NB4 (cell line): ENCODE results near the gene NRL.

ENCODE experiments used
- DNase-seq: peaks from one replicate; pipeline ENCODE4 v3.0.0; 2010; ENCODE audit warnings: low read depth
- H3K4me3 ChIP-seq: one replicate; pipeline ENCODE4 v1.5.1; 2011; ENCODE audit warnings: mild to moderate bottlenecking, low read depth, low read length, moderate library complexity
- MYC ChIP-seq: IDR thresholded peaks from 2 replicates; pipeline ENCODE4 v1.6.1; 2011; ENCODE audit warnings: low read depth, low read length
- POLR2A ChIP-seq: IDR thresholded peaks from 2 replicates; pipeline ENCODE4 v1.6.1; 2011; ENCODE audit warnings: mild to moderate bottlenecking; ENCODE audit not compliant: insufficient read length; ENCODE audit errors: extremely low read depth
- TF ChIP-seq, protein P1 (sequence below): IDR thresholded peaks from one replicate; pipeline ENCODE4 v1.5.1; 2012; ENCODE audit warnings: low read depth, low read length
- TF ChIP-seq, protein P2 (sequence below): IDR thresholded peaks from 2 replicates; pipeline ENCODE4 v1.6.1; 2011; ENCODE audit warnings: low read depth, low read length

NRL gene

DNA sequence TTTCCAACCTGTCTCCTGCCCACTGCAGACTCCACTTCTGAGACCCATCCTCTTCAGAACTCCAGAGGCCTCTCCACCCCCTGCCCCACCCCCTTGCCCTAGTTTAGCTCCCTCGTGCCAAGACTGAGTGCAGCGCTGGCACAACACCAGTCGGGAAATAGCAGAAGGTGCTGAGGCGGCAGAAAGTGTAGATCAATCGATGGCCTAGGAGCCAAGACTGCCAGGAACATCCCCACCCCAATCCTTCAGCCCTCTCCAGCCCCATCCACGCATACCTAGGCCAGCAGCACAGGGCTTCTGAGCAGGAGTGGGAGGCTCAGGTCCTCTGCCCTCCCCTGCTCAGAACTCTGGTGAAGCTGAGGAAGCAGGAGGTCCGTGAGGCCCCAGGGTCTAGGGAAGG, 42.3 kb downstream of the NRL start:
- no peak overlapping the region for H3K4me3 ChIP-seq
- no peak for DNase-seq
- TF ChIP-seq, protein P1, sequence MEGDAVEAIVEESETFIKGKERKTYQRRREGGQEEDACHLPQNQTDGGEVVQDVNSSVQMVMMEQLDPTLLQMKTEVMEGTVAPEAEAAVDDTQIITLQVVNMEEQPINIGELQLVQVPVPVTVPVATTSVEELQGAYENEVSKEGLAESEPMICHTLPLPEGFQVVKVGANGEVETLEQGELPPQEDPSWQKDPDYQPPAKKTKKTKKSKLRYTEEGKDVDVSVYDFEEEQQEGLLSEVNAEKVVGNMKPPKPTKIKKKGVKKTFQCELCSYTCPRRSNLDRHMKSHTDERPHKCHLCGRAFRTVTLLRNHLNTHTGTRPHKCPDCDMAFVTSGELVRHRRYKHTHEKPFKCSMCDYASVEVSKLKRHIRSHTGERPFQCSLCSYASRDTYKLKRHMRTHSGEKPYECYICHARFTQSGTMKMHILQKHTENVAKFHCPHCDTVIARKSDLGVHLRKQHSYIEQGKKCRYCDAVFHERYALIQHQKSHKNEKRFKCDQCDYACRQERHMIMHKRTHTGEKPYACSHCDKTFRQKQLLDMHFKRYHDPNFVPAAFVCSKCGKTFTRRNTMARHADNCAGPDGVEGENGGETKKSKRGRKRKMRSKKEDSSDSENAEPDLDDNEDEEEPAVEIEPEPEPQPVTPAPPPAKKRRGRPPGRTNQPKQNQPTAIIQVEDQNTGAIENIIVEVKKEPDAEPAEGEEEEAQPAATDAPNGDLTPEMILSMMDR = no peak
- TF ChIP-seq MYC (no peak), POLR2A (no peak)
- TF ChIP-seq, protein P2, sequence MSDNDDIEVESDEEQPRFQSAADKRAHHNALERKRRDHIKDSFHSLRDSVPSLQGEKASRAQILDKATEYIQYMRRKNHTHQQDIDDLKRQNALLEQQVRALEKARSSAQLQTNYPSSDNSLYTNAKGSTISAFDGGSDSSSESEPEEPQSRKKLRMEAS = no peak

DNA sequence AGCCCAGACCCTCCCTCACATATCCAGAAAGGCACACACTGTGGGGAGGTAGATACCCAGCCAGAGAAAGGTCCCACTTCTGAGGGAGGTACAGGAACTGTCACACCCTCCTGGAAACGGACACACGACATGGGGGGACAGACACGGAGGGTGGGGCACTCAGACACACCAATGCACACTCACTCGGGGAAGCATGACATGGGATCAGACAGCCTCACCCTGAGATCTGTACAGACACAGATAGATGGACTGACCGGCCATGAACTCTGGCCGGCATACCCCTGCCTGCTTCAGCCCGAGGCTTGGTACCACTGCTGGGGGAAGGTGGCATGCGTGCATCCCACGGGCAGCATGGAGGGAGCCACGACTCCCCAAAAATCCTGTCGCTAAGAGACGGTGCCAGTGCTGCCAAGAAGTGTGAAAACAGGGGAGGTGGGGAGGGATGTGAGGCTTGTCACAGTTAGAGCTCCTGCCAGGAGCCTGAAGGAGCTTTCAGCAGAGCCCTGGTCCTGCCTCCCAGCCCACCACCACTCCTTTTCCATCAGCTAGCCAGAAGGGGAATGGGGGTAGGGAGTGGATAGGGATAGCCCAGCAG, 42.8 kb downstream of the NRL start:
- no peak for DNase-seq
- TF ChIP-seq, protein P2 = no peak
- TF ChIP-seq POLR2A = no peak
- TF ChIP-seq, protein P1 = no peak
- no peak for TF ChIP-seq MYC

DNA sequence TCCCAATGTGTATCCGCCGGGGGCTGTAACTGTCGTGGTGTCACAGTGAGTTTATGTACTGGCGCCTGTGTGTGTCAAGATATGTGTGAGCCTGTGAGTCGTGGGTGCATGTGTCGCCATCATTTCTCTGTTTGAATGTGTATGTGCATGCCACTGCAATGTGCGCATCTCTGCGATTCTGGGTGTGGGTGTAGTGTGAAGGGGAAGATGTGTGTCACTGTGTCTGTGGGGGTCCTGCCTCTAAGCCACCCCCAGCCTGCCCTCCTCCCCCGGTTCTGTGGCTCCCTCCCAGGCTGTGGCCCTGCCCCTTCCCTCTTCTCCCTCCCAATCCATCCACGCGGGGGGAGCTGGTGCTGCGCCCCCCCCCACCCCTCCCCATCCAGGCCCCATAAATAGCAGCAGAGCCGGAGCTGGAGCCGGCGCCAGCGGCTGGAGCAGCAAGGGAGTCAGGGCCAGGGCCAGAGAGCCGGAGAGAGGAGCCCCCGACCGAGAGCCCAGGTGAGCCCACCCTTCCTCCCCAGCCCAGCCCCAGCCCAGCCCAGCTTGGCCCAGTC, 43.5 kb downstream of the NRL start, which contains the start of gene CPNE6:
Gene CPNE6 (plus strand): TSS at position 419 of the 554 bp plus-strand sequence. CDS start 1,375 bp downstream, outside the sequence.
- DNase-seq = peak; percentile 32
- no peak for TF ChIP-seq POLR2A
- TF ChIP-seq, protein P2 = no peak
- TF ChIP-seq, protein P1 = no peak
- no peak within 1 kb of the TSS for H3K4me3 ChIP-seq

More for the DNA sequence above, 42.8 kb downstream of the NRL start:
- H3K4me3 ChIP-seq = no peak overlapping the region

DNA sequence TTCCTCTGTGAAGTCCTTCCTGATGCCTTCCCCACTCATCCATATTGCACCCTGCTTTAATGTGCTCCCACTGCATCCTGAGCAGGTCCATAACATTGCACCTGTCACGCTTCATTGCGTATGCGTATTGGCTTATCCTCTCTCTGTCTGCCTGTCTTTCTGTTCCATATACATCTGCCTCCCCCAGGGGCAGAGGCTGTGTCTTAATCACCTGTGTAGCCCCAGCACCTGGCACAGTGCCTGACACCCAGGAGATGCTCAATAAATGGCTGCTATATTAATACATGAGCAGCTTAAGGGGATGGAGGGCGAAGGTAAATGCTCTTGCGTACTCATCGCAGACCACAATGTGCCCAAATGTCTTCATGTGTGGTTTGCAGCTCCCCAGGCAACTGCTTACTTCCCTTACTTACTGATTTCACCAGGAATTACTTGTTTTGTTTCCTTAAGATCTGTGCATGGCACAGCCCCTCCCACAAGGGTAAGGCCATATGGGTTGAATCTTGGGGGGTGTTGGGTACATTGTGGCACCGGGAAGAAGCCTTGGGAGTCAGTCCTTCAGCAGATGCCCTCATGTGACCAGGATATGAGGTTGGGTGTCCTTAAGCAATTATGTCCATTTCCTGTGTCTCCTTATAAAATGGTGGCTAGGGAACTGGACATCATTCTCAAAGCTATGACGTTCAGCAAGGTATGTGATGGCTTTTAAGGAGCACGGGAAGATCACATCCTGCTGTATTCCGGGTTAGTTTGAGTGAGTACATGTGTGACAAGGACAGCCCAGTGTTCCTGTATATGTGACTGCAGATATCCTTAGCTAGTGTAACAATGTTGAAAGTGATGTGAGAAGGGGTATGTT, 44.2 kb downstream of the NRL start:
- H3K4me3 ChIP-seq = no peak overlapping the region
- DNase-seq = peak; percentile 28
- TF ChIP-seq MYC = no peak
- TF ChIP-seq, protein P2 = no peak

DNA sequence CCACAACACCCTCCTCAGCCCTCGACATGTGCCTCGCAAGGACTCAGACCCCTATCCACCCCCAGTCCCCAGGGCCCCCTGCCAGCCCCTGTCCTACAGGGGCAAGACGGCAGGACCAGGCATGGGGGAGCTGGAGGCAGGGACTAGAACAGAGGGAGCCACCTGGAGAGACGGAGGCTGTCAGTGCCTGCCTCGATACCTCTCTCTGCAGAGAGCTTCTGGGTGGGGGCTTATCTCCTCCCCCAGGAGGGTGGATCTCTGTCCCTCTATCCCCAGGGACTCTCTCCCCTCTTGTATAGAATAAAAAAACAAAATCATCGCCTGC, 45.4 kb downstream of the NRL start:
- H3K4me3 ChIP-seq = no peak overlapping the region
- no peak for TF ChIP-seq MYC
- TF ChIP-seq, protein P1 = no peak
- TF ChIP-seq, protein P2 = no peak
- TF ChIP-seq POLR2A = no peak
- DNase-seq = no peak
